NCI-H226 (cell line): ENCODE data around the gene ABI2.
A peak's percentile ranks its signal among the peaks of the same experiment; 100 is the strongest.

ENCODE experiments used
- DNase-seq: peaks from one replicate; pipeline ENCODE4 v3.0.0-alpha.2; 2015

ABI2 gene

DNA sequence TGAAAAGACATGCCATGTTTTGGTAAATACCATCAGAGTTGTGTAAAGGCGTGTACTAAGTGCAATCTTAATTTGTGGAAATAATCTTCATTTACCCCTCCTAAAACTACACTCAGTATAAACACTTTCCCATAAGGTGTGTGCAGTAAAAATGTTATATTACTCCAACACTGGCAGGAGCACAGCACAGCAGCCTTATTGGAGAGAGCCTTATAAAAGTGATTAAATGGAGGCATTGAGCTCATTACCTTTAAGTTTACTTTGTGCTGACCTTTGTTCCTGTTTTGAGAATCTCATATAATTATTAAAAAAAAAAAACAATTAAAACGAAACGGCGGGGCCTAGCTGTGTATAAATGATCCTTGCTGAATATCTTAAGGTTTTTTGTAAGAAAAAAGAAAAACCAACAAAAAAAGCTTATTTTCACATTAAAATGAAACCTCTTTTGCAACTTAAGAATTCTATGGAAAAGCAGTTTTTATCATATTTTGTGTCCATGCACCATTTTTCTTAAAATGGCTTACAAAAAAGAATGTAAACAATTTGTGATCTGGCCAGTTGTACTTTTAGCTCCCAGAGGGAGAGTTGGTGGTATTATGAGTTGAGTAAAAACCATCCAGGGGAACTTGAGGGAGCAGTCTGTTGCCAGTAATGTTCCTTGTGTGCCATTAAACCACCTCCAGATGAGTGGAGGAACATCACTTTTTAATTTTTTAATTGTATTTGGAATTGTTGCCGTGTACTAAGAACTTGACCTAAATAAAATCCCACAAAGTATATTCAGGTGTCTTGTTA, 103.4 kb downstream of the ABI2 start:
- no peak for DNase-seq

DNA sequence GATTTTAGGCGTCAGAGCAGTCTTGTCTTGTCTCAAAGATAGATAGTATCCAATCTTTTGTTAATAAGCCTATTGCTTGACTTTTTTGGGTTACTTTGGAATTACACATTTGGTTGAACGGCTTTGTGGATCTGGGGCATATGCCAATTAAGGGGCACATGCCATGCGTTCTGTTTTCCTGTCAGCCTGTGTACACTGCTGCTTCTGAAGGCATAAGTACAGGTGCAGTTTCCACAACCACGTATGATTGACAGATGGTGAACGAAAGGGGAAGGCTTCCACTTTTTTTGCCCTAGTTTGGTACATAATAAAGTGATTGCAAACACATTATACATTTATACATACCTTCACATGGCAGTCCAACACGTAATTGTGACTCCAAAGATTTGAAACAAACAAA, 104.6 kb downstream of the ABI2 start:
- DNase-seq: no peak

DNA sequence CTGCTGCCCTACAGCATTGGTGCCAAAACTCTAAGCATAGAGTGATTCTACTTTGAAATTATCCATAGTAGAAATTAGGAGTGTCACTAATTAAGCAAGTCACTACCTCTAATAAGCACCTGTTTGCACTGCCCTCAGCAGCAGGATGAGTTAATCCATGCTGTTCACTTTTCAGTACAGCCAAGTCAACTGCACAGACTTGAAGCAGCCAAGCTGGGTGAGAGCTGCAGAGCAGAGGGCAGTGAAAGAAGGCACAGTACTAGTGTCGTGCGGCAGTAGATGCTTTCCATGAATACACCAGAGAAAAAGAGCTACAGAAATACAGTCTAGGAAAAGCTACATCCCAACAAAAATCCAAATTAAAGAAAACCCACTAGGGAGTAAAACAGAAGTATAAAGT, 108.3 kb downstream of the ABI2 start:
- DNase-seq: no peak

DNA sequence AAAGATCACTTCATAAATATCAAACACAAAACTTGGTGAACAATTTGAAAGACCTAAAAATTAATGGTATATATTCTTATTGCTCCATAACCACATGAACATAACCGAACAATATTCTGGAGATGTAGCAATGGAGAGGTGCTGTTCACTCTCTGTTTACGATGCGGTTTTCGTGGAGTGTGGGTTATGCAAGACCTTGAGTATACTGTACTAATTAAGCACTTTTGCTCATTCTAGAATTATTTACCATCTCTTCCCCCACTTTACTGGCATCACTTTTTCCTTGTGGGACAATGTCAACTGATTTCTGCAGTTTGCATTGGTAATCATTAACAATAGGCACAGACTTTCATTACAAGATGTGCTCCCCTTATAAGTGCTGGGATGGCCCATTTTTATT, 109.3 kb downstream of the ABI2 start:
- DNase-seq: no peak

DNA sequence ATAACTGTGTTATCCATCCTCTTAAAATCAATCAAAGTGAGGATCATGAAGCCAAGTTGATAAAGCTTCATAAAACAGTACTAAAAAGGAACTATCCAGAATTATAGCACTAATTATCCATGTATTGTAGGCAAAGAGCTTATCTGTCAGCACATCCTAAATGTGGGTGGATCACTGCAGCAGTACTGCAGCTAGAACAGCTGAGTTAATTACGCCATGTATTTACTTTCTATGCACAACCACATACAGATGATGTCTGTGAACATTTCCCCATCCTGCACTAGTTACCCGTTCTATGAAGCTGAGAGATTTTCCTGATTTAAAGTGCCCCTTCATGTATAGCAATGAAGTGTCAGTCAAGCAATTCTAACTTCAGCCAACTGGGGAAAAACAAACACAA, 110.3 kb downstream of the ABI2 start:
- no peak for DNase-seq

DNA sequence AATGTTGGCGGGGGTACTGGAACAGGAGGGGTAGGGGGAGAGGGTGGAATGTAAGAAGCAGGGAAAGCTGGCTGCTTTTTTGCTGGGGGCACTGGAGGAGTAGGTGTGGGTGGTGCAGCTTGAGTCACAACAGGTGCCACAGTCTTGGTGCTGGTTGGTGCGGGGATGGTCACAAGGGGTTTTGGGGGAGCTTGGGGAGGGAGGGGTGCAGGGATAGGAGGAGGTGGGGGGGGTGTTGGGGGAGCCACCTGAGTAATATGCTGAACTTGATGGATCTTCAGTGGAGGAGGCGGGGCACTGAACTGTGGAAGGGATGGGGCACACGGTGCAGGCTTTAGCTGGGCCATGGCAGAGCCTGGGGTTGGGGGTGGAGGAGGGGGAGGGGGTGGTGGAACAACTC, 112.5 kb downstream of the ABI2 start:
- DNase-seq: no peak

DNA sequence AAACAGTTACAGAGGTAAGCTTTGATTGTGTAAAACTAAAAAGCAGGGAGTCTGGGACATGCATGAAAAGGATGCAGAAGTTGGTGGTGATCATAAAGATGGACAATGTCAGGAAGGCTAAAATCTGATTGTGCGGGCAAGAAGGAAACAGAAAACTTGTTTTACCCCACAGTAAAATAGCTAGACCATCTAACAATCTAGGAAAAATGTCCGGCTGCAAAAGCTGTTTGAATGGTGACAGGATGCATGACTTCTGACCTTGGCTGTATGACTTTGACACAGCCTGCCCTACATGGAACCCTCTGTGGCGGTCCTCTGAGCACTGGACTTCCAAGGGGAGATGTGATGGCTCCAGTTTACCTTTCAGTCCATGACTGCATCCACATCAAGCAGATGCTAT, 113.3 kb downstream of the ABI2 start:
- DNase-seq: no peak

DNA sequence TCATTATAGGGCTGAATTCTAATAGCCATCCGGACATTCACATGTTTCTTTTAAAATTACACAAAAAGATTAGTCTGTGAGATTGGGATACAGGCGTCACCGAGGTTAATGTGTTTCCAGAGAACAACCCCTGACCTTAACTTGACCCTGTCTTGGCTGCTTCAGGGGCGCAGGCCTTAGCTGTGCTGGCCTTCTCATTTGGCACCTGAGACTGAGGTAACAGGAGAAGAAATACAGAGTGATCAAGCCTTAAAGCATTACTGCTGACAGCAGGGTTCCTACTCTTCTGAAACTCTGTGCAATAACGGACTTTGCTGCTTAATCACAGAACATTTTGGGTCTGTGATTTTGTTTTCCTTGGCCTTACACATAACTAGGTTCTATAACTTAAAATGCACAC, 114.3 kb downstream of the ABI2 start:
- DNase-seq: no peak

DNA sequence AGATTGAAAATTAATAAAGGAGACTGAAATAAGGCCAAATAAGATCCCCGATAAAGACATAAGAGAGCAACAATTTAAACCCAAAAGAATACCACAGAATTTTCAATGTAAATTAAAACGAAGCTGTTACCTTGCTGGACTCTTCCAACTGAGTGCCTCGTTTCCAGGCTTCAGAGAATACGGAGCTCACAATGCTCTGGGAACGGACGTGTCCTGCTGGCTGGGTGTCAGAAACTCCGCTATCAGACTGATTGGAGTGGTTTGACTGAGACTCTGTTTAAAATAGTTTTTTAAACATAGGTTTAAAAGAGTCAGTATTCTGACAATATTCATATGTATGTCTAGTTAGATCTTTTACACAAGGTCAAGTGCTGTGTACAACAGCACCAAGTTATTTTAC, 116.5 kb downstream of the ABI2 start:
- DNase-seq: no peak

DNA sequence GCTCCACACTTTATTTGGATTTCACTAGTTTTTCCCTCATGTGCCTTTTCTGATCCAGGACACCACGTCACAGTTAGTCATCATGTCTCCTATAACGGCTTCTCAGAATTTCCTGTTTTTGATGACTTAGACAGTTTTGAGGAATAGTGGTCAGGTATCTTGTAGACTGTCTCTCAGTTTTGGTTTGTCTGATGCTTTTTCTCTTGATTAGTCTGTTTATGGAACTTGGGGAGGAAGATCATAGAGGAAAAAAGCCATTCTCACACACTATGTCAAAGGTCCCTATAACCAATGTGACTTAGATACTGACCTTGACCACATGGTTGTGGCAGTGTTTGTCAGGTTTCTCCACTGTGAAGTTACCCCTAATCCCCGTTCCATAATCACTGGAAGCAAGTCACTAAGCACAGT, 117.9 kb downstream of the ABI2 start:
- peak; percentile 9 for DNase-seq

DNA sequence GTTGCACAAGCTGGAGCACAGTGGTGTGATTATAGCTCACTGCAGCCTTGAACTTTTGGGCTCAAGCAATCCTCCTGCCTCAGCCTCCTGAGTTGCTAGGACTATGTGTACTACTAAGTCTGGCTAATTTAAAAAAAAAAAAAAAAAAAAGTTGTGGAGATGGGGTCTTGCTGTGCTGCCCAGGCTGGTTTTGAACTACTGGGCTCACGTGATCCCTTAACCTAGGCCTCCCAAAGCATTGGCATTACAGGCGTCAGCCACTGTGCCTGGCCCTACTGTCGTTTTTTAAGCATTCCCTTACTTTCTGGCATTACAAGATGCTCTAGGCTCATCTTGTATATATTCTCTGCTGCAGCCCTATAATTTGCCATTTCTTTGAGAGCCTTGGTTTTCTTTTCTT, 118.6 kb downstream of the ABI2 start:
- DNase-seq: no peak

DNA sequence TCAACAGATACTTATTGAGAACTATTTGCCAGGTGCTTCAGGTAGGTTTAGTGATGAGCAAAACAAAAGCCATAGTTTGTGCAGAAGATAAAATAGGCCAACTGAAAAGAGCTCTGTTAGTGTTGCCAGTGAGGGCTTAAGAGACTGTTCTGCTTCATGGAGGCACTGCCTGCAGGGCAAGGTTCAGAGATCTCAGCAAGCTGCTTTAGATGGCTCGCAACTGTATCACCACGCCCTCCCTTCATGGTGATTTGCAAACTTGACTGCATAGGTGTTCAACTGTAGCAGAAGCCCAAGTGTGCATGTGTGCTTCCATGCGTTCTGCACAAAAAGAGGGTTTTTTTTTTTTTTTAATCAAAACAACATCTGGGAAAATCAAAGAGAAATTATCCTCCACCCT, 122.4 kb downstream of the ABI2 start:
- DNase-seq: no peak

DNA sequence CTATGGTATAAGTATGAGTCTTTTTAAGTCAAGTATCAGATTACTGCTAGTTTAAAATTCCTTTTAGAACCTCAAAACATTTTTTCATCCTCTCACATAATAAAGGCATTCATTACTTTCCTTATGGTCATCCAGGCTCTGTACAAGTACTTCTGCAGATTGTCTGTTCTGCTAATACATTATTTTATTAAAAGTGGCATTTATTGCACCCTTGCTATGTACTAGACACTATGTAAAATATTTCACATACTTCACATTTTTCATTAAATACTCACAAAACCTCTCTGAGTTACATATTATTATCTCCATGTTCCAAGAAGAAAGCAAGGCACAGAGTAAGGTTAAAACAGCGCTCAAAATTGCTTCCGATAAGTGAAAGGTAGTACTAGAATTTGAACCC, 122.8 kb downstream of the ABI2 start:
- no peak for DNase-seq

DNA sequence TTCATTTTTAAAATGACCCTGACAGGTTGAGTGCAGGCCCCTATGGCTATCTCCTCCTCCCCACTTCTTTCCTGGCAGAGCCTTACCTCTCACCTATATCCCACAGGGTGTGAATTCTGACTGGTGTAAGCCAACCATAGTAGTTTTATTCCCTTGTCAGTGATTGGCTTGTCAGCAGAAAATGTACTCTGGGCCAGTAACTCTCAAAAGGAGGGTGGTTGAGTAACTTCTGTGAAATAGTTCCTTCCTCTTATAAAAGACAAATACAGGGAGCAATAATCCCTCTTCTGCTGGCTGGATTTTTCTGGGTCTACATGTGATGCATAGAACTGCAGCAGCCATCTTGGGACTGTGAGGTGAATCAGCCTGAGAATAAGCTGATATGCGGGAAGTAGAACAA, 123.5 kb downstream of the ABI2 start:
- no peak for DNase-seq

DNA sequence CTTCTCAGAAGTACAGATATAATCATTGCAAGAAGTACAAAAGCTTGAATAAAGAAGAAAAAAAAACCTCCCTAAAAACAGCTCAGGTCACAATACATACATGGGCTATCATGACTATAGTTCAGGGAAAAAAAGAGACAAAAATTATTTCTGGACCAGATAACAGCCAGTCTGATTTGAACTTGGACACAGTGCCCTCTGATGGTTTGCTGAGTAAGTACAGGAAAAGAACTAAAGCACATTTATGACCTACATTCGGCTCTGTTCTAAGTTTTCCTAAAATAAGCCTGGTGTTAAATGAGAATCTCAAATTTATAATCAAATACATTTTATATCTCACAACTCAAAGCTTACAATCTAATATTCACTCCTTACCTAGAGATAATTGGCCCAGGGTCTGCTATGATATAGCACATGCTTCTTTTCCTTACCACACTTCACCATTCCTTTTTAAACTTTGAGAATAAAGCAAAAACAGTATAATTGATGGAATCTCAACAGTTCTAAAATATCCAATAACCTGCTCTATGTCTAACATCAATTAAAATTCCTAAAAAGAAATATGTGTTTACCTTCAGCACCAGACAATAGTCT, 125.8 kb downstream of the ABI2 start:
- no peak for DNase-seq

DNA sequence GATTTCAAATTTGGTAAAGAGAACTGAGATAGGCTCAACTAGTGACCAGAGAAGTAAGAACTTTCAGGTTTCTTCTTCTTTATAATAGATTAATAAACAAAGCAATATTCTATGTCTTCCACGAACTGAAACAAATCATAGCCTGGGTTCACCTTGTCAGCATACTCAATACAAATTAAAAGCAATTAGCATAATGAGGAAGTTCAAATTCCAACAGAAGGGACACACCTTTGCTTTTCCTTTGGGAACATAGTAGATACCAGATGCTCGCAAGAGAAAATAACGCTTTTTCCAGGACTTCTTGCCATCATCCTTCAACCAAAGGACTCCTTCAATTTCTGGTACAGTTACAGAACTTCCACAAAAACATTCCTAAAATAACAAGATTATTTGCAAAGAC, 127.0 kb downstream of the ABI2 start:
- DNase-seq: no peak

DNA sequence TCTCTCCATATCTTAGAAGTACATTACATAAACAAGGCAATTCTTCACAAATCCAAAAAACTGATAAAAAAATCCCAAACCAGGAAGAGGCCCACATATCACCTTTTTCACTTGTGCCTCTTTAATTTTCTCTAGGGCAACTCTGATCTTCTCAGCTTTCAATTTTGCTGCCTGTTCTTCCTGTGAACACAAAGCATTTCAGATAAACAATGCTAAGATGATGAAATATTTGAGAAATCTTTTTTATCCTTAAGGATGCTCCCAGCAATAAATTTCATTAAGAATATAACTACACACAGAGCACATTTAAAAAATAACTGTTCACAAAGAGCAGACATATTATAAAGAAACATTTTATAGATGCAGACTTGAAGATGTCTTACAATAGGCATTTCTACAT, 133.6 kb downstream of the ABI2 start:
- no peak for DNase-seq

DNA sequence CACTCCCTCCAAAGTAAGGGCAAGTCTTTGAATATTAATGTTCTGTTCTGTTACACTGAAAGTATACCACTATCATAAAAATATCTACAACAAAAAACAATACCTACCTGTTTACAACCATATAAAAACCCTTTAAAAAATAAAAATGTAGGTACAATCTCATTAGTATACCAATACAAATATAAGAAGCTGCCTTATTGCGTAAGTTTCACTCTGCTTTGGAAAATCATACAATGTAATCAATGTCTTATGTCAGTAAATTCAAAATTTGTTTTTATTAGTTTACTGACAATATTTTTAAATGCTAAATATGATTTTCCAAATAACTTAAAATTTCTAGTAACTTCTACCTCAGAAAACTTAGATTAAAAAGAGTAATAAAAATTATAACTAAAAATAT, 134.1 kb downstream of the ABI2 start:
- DNase-seq: no peak

DNA sequence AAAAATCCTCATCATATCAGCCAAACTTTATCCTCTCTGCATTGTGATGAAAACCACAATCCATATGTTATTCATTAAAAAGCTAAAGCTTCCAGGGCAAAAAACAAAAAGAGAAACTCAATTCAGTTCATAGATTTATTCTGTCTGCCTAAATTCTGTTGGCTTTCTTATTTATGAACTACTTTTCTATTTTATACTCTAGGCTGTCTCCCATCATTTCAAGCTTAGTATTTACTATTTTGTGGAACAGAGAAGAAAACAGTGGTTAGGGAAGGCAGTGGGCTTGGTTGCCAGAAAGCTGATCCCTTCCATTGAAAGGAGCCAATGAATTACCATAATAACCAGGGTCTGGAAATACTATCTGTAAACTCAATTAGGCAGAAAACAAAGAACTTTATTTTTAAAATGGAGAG, 135.1 kb downstream of the ABI2 start:
- DNase-seq: no peak

DNA sequence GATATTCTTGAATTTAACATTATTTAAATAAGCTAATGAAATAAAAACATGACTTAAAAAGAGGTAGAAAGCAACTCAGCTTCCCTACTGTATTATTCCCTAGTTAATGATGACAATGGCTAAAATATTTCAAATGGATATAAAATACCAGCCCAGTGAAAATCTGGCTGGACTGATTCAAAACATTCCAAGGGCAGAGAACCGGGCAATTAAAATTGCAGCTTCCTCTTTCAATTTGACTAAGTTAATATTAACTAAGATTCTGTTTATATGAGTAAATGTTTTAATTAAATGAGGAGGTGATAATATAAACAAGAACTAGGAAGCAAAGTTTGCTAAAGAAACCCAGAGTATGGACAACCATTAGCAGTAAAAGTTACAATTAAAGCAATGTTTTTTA, 141.4 kb downstream of the ABI2 start:
- DNase-seq: no peak

DNA sequence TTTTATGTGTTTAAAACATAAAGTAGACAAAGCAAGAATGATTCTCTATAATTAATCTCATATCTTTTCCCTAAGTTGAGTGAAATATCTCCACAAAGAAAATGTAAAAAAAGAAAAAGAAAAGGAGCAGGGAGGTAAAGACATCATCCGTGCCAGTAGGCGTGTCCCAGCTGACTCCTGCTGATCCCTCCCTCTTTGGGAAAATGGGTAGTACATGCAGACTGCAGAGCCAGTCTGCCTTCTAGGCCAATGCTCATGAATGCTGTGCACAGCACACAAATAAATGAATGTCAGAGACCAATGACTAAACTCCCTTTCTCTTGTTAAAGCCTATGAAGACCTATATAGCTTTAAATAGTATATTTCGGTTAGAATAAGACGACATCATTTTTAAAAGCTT, 142.2 kb downstream of the ABI2 start:
- no peak for DNase-seq

DNA sequence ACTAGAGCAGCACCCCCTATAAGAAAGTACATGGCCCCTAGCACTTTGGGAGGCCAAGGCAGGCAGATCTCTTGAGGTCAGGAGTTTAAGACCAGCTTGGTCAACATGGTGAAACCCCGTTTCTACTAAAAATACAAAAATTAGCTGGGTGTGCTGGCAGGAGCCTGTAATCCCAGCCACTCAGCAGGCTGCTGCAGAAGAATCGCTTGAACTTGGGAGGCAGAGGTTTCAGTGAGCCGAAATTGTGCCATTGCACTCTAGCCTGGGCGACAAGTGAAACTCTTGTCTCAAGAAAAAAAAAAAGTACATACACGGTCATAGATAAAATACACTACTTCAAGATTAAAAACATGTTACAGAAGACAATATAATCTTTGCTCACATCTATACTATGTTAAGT, 143.1 kb downstream of the ABI2 start:
- no peak for DNase-seq

DNA sequence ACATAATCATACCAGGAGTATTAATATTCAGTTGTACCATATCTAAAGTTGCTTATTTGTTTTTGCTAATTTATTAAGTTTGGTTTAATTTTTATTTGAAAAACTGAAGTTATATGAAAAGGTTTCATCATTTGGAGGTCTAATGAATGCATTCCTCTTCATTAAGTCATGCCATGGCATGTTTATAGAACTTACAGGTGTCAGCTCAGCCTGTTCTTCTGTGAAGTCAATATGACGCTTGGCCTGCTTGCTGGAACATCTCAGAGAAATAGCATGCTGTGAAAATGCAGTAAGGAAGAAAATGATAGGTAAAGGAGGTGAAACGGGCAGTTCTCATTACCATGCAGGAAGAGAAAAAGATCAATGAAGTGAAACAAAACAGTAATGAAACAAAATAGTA, 148.7 kb downstream of the ABI2 start:
- no peak for DNase-seq

DNA sequence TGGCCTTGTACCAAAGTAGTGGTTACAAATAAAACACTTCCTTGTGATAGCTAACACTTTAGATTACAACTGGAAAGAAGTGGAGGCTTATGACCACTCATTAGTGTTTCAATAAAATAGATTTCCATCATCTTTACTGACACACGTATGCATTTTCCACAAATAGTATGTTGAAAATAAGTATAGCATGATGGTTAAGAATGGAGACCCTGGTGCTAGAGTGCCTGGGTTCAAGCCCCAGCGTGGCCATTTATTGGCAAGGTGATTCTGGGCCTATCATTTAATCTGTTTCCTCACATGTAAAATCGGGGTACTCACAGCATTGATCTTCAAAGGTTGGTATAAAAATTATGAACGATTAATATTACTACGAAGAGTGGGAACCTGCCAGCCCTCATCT, 152.4 kb downstream of the ABI2 start:
- no peak for DNase-seq
